Calu3 (cell line): ENCODE data around the gene PAOX. TPM values are rescaled to one million over a fixed set of nuclear protein-coding genes. Genes with fewer than 3 reads are reported as not detected.
"Not testable (repeated sequence)": the region's sequence is repeated elsewhere in the genome, so short reads cannot be mapped to it uniquely, and the experiment has no call there.

Experiments used
- BruUV-seq: library from RNA; stranded (reverse); fragments of 400-500 nt; replicated peaks from 2 replicates; lab custom pipeline; 2021; lab: Mats Ljungman, UMichigan
- CTCF ChIA-PET: fragments of 300-600 bp; sonication (Branson Sonifier 250); formaldehyde crosslinking; loops from one replicate; lab custom pipeline; 2022; ENCODE audit warnings: antibody characterized with exemption; lab: Charles Lee
- DNase-seq: peaks from one replicate; pipeline ENCODE4 v3.0.0; 2022
- H3K27ac Mint-ChIP-seq: one replicate; pipeline ENCODE4 v1.8.0; 2022; ENCODE audit warnings: mixed read lengths; ENCODE audit not compliant: unreplicated experiment
- H3K27me3 Mint-ChIP-seq: one replicate; pipeline ENCODE4 v1.8.0; 2022; ENCODE audit warnings: mixed read lengths; ENCODE audit not compliant: unreplicated experiment
- H3K36me3 Mint-ChIP-seq: one replicate; pipeline ENCODE4 v1.8.0; 2022; ENCODE audit warnings: mild to moderate bottlenecking, moderate library complexity, mixed read lengths; ENCODE audit not compliant: insufficient read depth, unreplicated experiment
- H3K4me1 Mint-ChIP-seq: one replicate; pipeline ENCODE4 v1.8.0; 2022; ENCODE audit warnings: mild to moderate bottlenecking, low read depth, mixed read lengths; ENCODE audit not compliant: unreplicated experiment
- H3K4me3 Mint-ChIP-seq: one replicate; pipeline ENCODE4 v1.8.0; 2022; ENCODE audit warnings: mild to moderate bottlenecking, low read depth, moderate library complexity, mixed read lengths; ENCODE audit not compliant: unreplicated experiment
- H3K9me3 Mint-ChIP-seq: one replicate; pipeline ENCODE4 v1.8.0; 2022; ENCODE audit warnings: low read depth, mixed read lengths; ENCODE audit not compliant: unreplicated experiment
- CTCF ChIP-seq: fragments of 200-600 bp; IDR thresholded peaks from one replicate; pipeline ENCODE4 v1.8.0; 2022; ENCODE audit warnings: antibody characterized with exemption; ENCODE audit not compliant: unreplicated experiment
- intact Hi-C: fragments of 100-400 bp; cut with micrococcal nuclease; formaldehyde crosslinking; loops from one replicate; pipeline ENCODE4 v1.10.0; 2022; ENCODE audit not compliant: unreplicated experiment
- total RNA-seq: library from RNA; stranded (reverse); gene quantifications from 2 replicates; pipeline ENCODE4 v1.2.3, GENCODE V29; 2022

Gene PAOX
- total RNA-seq, 1 experiment from 2014 or later, result 2.9 TPM

- BruUV-seq, H3K4me1 Mint-ChIP-seq, H3K9me3 Mint-ChIP-seq, CTCF ChIA-PET, H3K27ac Mint-ChIP-seq, H3K36me3 Mint-ChIP-seq, intact Hi-C loops, H3K4me3 Mint-ChIP-seq, DNase-seq, H3K27me3 Mint-ChIP-seq: not testable (repeated sequence)
These were observed 50.5 kb downstream of the PAOX start for GRCh38 chr10:133429571-133429970.

- BruUV-seq, H3K4me3 Mint-ChIP-seq, H3K9me3 Mint-ChIP-seq, H3K27me3 Mint-ChIP-seq, H3K4me1 Mint-ChIP-seq, CTCF ChIA-PET, H3K36me3 Mint-ChIP-seq, DNase-seq, H3K27ac Mint-ChIP-seq: not testable (repeated sequence)
- intact Hi-C loops, result loop anchor here (10.0 kb wide), 1 partner anchor 83 kb away; no protein-coding TSS in a partner anchor
These were observed 53.0 kb downstream of the PAOX start for GRCh38 chr10:133431888-133432613.

GRCh38 chr10:133432789-133433188 lies 53.7 kb downstream of the PAOX start:
- H3K9me3 Mint-ChIP-seq, H3K36me3 Mint-ChIP-seq, H3K27me3 Mint-ChIP-seq, BruUV-seq, CTCF ChIA-PET, H3K4me3 Mint-ChIP-seq, H3K4me1 Mint-ChIP-seq, H3K27ac Mint-ChIP-seq, DNase-seq: not testable (repeated sequence)
- intact Hi-C loops, result loop anchor here (10.0 kb wide), 1 partner anchor 82 kb away; no protein-coding TSS in a partner anchor

GRCh38 chr10:133438711-133439273 lies 59.7 kb downstream of the PAOX start:
- CTCF ChIA-PET, result interaction anchor here (0.7 kb wide), 1 partner anchor 119 kb away, joined by 4 read pairs; no protein-coding TSS in a partner anchor
- H3K4me3 Mint-ChIP-seq, result no peak overlapping the region
- BruUV-seq, result no TSS peak
- TF ChIP-seq CTCF, result no peak
- no peak overlapping the region for H3K27ac Mint-ChIP-seq
- H3K27me3 Mint-ChIP-seq, result no peaks in the 10 kb centered on the region
- H3K9me3 Mint-ChIP-seq, result no peaks in the 10 kb centered on the region
- DNase-seq, result no peak
- no peaks in the 10 kb centered on the region for H3K36me3 Mint-ChIP-seq
- H3K4me1 Mint-ChIP-seq, result peaks cover 9% of the 10 kb centered on the region
- intact Hi-C loops, result loop anchor here (2.0 to 10.0 kb wide), 2 partner anchors 76 to 170 kb away; no protein-coding TSS in a partner anchor

GRCh38 chr10:133439517-133440461 lies 60.7 kb downstream of the PAOX start:
- no peak overlapping the region for H3K4me3 Mint-ChIP-seq

More at GRCh38 chr10:133439517-133440461, 60.7 kb downstream of the PAOX start:
- peaks cover 9% of the 10 kb centered on the region for H3K4me1 Mint-ChIP-seq
- CTCF ChIA-PET, result interaction anchor here (0.7 kb wide), 1 partner anchor 118 kb away, joined by 4 read pairs; no protein-coding TSS in a partner anchor
- BruUV-seq, result no TSS peak
- DNase-seq, result no peak
- no peaks in the 10 kb centered on the region for H3K9me3 Mint-ChIP-seq
- no peak overlapping the region for H3K27ac Mint-ChIP-seq
- no peak for TF ChIP-seq CTCF
- H3K36me3 Mint-ChIP-seq, result no peaks in the 10 kb centered on the region
- H3K27me3 Mint-ChIP-seq, result no peaks in the 10 kb centered on the region
- intact Hi-C loops, result loop anchor here (2.0 to 10.0 kb wide), 2 partner anchors 75 to 169 kb away; no protein-coding TSS in a partner anchor
